ENCODE results near the gene TRIM40. TPM values are rescaled to one million over a fixed set of nuclear protein-coding genes. Genes with fewer than 3 reads are reported as not detected.
A peak's percentile ranks its signal among the peaks of the same experiment; 100 is the strongest.

TRIM40 gene
- polyA plus RNA-seq, 1 experiment = not detected

DNA sequence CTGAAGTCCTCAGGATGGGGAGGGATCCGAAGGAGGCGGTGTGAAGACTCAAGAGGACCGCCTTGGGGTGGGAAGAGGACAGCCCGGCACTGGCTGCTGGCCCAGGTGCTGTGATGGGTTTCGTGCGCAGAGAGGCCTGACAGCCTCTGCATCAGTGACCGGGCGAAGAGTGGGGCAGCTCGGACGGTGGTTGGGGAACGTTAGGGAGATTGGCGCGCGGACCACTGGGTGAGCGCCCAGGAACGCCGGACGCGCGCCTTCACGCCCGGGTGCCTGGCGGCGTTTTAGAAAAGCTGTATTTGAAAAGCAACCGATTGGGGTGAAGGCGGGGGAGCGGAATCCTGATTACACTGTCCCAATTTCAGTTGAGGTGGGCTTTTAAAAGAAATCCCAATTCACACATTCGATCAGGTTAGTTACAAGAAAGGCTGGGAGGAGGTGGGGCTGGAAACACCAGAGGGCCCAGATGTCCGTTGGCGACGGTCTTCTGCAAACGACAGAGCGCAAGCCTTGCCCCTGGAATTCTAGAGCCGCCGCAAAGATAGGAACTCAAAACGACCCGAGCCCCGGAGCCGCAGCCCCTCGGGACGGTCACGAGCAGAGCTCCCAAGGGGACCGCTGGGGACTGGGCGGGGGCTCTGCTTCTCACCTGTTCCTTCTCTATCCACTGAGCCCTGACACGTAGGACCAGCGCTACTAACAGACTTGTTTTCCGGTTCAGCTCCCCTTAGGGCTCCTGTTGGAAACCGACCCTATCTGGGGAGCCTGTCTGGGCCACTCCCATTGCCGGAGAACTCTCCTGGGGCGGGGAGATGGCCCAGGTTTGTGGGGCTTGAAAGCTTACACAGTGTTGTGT, 8.5 kb upstream of the TRIM40 start:
- Histone ChIP-seq H3K36me3 (ENCODE audit: control insufficient read depth, insufficient read depth, low read length) (no peaks in the 10 kb centered on the region), H3K4me3 (ENCODE audit: low read depth, low read length) (no peak overlapping the region), H3K27me3 (ENCODE audit: control insufficient read depth, insufficient read depth, low read length) (peaks cover 27% of the 10 kb centered on the region)
- TF ChIP-seq, protein P1, sequence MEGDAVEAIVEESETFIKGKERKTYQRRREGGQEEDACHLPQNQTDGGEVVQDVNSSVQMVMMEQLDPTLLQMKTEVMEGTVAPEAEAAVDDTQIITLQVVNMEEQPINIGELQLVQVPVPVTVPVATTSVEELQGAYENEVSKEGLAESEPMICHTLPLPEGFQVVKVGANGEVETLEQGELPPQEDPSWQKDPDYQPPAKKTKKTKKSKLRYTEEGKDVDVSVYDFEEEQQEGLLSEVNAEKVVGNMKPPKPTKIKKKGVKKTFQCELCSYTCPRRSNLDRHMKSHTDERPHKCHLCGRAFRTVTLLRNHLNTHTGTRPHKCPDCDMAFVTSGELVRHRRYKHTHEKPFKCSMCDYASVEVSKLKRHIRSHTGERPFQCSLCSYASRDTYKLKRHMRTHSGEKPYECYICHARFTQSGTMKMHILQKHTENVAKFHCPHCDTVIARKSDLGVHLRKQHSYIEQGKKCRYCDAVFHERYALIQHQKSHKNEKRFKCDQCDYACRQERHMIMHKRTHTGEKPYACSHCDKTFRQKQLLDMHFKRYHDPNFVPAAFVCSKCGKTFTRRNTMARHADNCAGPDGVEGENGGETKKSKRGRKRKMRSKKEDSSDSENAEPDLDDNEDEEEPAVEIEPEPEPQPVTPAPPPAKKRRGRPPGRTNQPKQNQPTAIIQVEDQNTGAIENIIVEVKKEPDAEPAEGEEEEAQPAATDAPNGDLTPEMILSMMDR (IDR thresholded peaks at IDR 0.05; ENCODE audit: insufficient read depth, low read depth, low read length) = no peak
- POLR2A ChIA-PET = no interaction called here
- CTCF ChIA-PET = interaction anchor here (0.7 to 1.8 kb wide), 4 partner anchors 12 to 24 kb away, joined by 3 to 13 read pairs (median 5); no protein-coding TSS in a partner anchor
- DNase-seq (ENCODE audit: low read depth) = no peak

DNA sequence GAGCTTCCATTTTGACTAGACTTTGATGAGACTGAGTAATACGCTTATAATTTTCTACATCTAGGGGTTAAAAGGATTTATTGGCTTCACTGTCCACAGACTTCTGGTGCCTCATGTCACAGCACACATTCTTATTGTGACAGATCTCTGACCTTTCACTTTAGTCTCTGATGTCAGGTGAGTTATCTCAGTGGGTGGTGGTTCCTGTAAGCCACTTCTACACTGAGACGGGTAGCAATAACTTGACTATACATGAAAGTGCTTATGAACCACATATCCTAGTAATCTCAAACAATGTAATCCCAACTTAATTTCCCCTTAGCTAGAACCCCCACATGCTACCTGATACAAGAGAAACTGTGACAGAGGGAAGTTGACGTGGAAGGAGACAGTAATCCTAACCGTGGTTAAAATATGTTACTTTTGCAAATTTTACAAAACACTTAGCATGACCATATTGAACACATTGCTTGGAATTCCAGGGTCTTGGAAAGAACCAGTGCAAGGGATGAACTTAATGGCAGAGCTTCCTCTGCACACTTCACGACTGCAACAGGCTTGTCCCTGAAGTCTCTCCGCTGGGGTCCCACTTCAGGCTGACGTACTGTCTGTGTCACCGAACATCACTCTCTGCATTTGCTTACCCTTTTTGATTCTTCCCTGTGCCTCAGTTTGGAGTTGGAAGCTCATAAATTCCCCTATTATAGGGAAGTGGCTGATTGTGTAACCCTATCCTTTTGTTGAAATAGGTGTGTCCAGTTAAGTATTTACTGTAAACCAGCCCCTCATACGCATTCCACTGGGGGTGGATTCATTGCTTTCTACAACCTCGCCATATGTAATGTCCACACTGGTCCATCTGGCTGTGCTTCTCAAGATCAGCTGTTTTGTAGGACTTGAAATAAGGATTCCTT, 6.4 kb upstream of the TRIM40 start:
- H3K36me3 ChIP-seq (ENCODE audit: control insufficient read depth, insufficient read depth, low read length) = no peaks in the 10 kb centered on the region
- DNase-seq (ENCODE audit: low read depth) = no peak
- ChIA-PET POLR2A (no interaction called here), CTCF (interaction anchor here (0.6 to 5.1 kb wide), 16 partner anchors 7 to 409 kb away, joined by 3 to 199 read pairs (median 4); no protein-coding TSS in a partner anchor)
- no peak overlapping the region for H3K4me3 ChIP-seq (ENCODE audit: low read depth, low read length)
- H3K27me3 ChIP-seq (ENCODE audit: control insufficient read depth, insufficient read depth, low read length) = peaks cover 29% of the 10 kb centered on the region
- TF ChIP-seq, protein P1 (IDR thresholded peaks at IDR 0.05; ENCODE audit: insufficient read depth, low read depth, low read length) = no peak

DNA sequence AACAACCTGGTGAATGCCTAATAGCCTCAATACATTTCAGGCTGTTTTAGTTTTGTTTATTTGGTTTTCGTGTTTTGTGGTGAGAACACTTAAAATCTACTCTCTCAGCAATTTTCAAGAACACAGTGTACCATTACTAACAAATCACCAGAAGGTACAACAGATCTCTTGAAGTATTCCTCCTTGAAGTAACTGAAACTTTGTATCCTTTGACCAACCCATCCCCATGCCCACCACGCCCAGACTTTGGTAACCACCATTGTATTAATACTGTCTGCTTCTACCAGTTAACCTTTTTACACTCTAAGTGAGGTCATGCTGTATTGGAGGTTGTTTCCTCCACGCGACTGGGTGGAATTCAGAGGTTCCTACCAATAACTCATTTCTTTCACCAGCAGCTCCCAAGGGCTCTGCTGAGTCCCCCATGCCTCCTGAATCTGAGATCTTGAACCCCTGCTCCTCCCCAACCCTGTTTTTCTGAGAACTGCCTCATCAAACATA, 5.7 kb upstream of the TRIM40 start:
- H3K36me3 ChIP-seq (ENCODE audit: control insufficient read depth, insufficient read depth, low read length) = no peaks in the 10 kb centered on the region
- DNase-seq (ENCODE audit: low read depth) = no peak
- H3K27me3 ChIP-seq (ENCODE audit: control insufficient read depth, insufficient read depth, low read length) = peaks cover 30% of the 10 kb centered on the region
- CTCF ChIA-PET = interaction anchor here (0.6 to 5.1 kb wide), 22 partner anchors 8 to 410 kb away, joined by 3 to 199 read pairs (median 5); no protein-coding TSS in a partner anchor
- POLR2A ChIA-PET = no interaction called here
- H3K4me3 ChIP-seq (ENCODE audit: low read depth, low read length) = no peak overlapping the region
- TF ChIP-seq, protein P1 (IDR thresholded peaks at IDR 0.05; ENCODE audit: insufficient read depth, low read depth, low read length) = no peak

DNA sequence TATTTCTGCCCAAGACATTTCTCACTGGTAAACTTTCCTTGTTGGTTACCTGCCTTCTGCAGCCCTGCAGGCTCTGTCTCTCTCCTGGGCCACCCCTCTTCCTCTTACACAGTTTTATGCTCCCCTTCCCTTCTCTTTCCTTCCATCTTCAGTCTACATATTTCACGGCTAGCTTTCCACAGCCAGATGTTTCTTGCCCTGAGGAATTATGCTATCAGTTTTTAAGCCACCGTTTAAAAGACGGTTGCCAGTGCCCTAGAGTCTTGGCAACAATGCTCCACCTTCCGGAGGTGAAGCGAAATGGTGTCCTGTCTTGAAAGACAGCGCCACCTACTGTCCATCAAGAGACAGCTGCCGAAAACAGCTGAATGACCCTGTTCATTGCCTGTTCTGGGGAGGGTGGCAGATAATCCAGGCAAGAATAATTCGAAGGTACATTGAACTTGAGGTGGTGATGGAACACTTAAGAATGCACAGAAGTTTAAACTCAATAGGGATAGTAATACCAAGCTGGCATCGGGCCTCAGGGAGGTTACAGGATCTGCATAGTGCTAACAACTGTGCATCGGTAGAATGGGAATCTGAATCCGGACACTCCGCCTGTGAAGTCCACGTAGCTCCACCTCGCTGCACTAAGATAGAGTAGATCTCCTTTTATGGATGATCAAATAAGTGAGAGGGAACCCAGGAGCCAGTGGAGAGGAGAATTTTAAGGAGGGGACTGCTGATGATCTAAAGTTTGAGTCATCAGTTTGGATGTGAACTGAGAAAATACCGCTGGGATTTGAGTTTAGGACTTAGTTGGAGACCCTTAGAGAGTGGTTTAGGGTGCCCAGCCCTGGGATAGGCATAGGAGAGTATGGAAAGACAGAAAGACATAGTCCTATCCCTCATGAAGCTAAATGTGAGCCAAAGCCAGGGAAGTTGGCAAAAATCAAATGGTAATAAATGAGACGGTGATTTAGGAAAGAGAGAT, 4.8 kb upstream of the TRIM40 start:
- TF ChIP-seq, protein P1 (IDR thresholded peaks at IDR 0.05; ENCODE audit: insufficient read depth, low read depth, low read length) = peak; percentile 99
- Histone ChIP-seq H3K36me3 (ENCODE audit: control insufficient read depth, insufficient read depth, low read length) (no peaks in the 10 kb centered on the region), H3K4me3 (ENCODE audit: low read depth, low read length) (no peak overlapping the region), H3K27me3 (ENCODE audit: control insufficient read depth, insufficient read depth, low read length) (peaks cover 27% of the 10 kb centered on the region)
- no peak for DNase-seq (ENCODE audit: low read depth)
- ChIA-PET POLR2A (no interaction called here), CTCF (interaction anchor here (0.5 to 5.1 kb wide), 33 partner anchors 9 to 372 kb away, joined by 3 to 199 read pairs (median 4); no protein-coding TSS in a partner anchor)

Measured in BJ (cell line).